CD14-positive monocyte (primary cell): ENCODE data around the gene PZP. TPM values are rescaled to one million over a fixed set of nuclear protein-coding genes. Genes with fewer than 3 reads are reported as not detected.

Experiments
- DNase-seq, 3 donors: peaks; one replicate each; pipeline ENCODE4 v3.0.0-alpha.2; 2011 to 2022
- H2AFZ ChIP-seq: 2 replicates; pipeline ENCODE4 v1.6.0; 2012; ENCODE audit warnings: mild to moderate bottlenecking, low read depth, low read length, inconsistent platforms; ENCODE audit not compliant: insufficient read depth, poor library complexity, severe bottlenecking
- H3K27ac ChIP-seq, 2 donors: 1 replicate in 1 of 2; 2 replicates in 1 of 2; pipeline ENCODE4 v1.5.1; 2012 to 2013; ENCODE audit warnings: low read length in 2 of 2, control low read depth in 1 of 2, inconsistent platforms in 1 of 2, low read depth in 1 of 2, mild to moderate bottlenecking in 1 of 2
- H3K27me3 ChIP-seq, 2 donors: one replicate each; pipeline versions ENCODE4 v1.6.0 to v1.6.1; 2011 to 2013; ENCODE audit warnings: low read length in 2 of 2; ENCODE audit not compliant: control insufficient read depth in 2 of 2, insufficient read depth in 2 of 2
- H3K36me3 ChIP-seq, 2 donors: replicated peaks in 1 of 2; 1 replicate in 1 of 2; 2 replicates in 1 of 2; pipeline versions ENCODE4 v1.5.1 to v1.6.1; 2012 to 2013; ENCODE audit warnings: low read length in 2 of 2, control low read depth in 1 of 2, inconsistent platforms in 1 of 2, mild to moderate bottlenecking in 1 of 2; ENCODE audit not compliant: insufficient read depth in 2 of 2, control insufficient read depth in 1 of 2
- H3K4me1 ChIP-seq, 2 donors: 1 replicate in 1 of 2; 2 replicates in 1 of 2; pipeline versions ENCODE4 v1.5.1 to v1.6.1; 2012 to 2013; ENCODE audit warnings: low read length in 2 of 2, control low read depth in 1 of 2, inconsistent platforms in 1 of 2, mild to moderate bottlenecking in 1 of 2, moderate library complexity in 1 of 2; ENCODE audit not compliant: insufficient read depth in 2 of 2, control insufficient read depth in 1 of 2
- H3K4me2 ChIP-seq: replicated peaks from 2 replicates; pipeline ENCODE3; 2012; ENCODE audit warnings: low read length, moderate library complexity, mild to moderate bottlenecking; ENCODE audit not compliant: poor library complexity, severe bottlenecking; ENCODE audit errors: extremely low read depth
- H3K4me3 ChIP-seq, 3 experiments: fragments of 200-600 bp in 1 of 3; sonication (generic) in 1 of 3; replicated peaks in 1 of 3; 1 replicate in 2 of 3; 2 replicates in 1 of 3; pipeline ENCODE4 v1.5.1; 2011 to 2013; ENCODE audit warnings: low read length in 3 of 3, mild to moderate bottlenecking in 3 of 3, control low read depth in 2 of 3, low read depth in 2 of 3, inconsistent platforms in 1 of 3, moderate library complexity in 1 of 3
- H3K79me2 ChIP-seq: 2 replicates; pipeline ENCODE4 v1.6.0; 2012; ENCODE audit warnings: mild to moderate bottlenecking, control low read depth, inconsistent platforms, low read length, moderate library complexity; ENCODE audit not compliant: insufficient read depth
- H3K9ac ChIP-seq: 2 replicates; pipeline ENCODE4 v1.6.0; 2017; ENCODE audit warnings: low read length, mild to moderate bottlenecking; ENCODE audit not compliant: insufficient read depth, poor library complexity, severe bottlenecking
- H3K9me3 ChIP-seq, 2 donors: replicated peaks in 1 of 2; 1 replicate in 1 of 2; 2 replicates in 1 of 2; pipeline versions ENCODE4 v1.5.1 to v1.6.1; 2012 to 2013; ENCODE audit warnings: low read length in 2 of 2, control low read depth in 1 of 2; ENCODE audit not compliant: control insufficient read depth in 1 of 2, insufficient read depth in 1 of 2
- H4K20me1 ChIP-seq: 2 replicates; pipeline ENCODE4 v1.6.0; 2012; ENCODE audit warnings: mild to moderate bottlenecking, low read length, control low read depth, moderate library complexity; ENCODE audit not compliant: insufficient read depth
- H3K27ac Mint-ChIP-seq, 7 donors: one replicate each; pipeline ENCODE4 v1.8.0; 2020; ENCODE audit warnings: mild to moderate bottlenecking in 7 of 7, mixed read lengths in 7 of 7, moderate library complexity in 6 of 7, inconsistent platforms in 2 of 7
- H3K27me3 Mint-ChIP-seq, 3 donors: one replicate each; pipeline ENCODE4 v1.8.0; 2021 to 2022; ENCODE audit warnings: low read depth in 3 of 3, mild to moderate bottlenecking in 3 of 3, mixed read lengths in 3 of 3, moderate library complexity in 3 of 3, inconsistent platforms in 1 of 3
- H3K36me3 Mint-ChIP-seq, 2 donors: one replicate each; pipeline ENCODE4 v1.8.0; 2020; ENCODE audit warnings: mixed read lengths in 2 of 2, inconsistent platforms in 1 of 2, mild to moderate bottlenecking in 1 of 2
- H3K4me1 Mint-ChIP-seq: one replicate; pipeline ENCODE4 v1.8.0; 2020; ENCODE audit warnings: mild to moderate bottlenecking, mixed read lengths
- H3K4me3 Mint-ChIP-seq, 2 donors: one replicate each; pipeline ENCODE4 v1.8.0; 2020; ENCODE audit warnings: mild to moderate bottlenecking in 2 of 2, mixed read lengths in 2 of 2, moderate library complexity in 1 of 2
- H3K9me3 Mint-ChIP-seq, 7 donors: one replicate each; pipeline ENCODE4 v1.8.0; 2020 to 2022; ENCODE audit warnings: mixed read lengths in 7 of 7, mild to moderate bottlenecking in 6 of 7, moderate library complexity in 6 of 7, inconsistent platforms in 2 of 7
- CTCF ChIP-seq: fragments of 200-600 bp; IDR thresholded peaks from one replicate; pipeline ENCODE4 v1.8.0; 2022; ENCODE audit warnings: antibody characterized with exemption, mild to moderate bottlenecking
- WGBS: methylation state at CpG from one replicate; pipeline ENCODE4 v1.1.5; 2013; ENCODE audit warnings: missing lambda C conversion rate; ENCODE audit not compliant: insufficient coverage; 5-methylcytosine and 5-hydroxymethylcytosine counted together
- intact Hi-C, 2 donors: fragments of 100-400 bp; cut with micrococcal nuclease; formaldehyde crosslinking; loops; one replicate each; pipeline versions ENCODE4 v1.15.0 to v1.15.1; 2023
- polyA plus RNA-seq, 3 donors: library from polyadenylated mRNA; depleted of rRNA in 1 of 3; unstranded in 2 of 3; stranded (reverse) in 1 of 3; fragments of 300-500 nt in 2 of 3; fragments of >200 nt in 1 of 3; fragmentation: Illumina TruSeq in 2 of 3; gene quantifications; 1 replicate in 2 of 3; 2 replicates in 1 of 3; pipeline ENCODE4 v1.2.3, GENCODE V29; 2012 to 2021

PZP gene
- polyA plus RNA-seq, 3 donors, result not detected

GRCh38 chr12:9127484-9127883 lies 80.7 kb downstream of the PZP start:
- intact Hi-C loops, result no loop called here
- Histone ChIP-seq H3K4me3 (no peak overlapping the region), H3K27ac (no peak overlapping the region), H3K36me3 (no peaks in the 10 kb centered on the region), H2AFZ (no peak overlapping the region), H3K4me1 (no peaks in the 10 kb centered on the region), H3K9ac (no peak overlapping the region), H3K9me3 (peaks cover 0 to 8% of the 10 kb centered on the region in 2 donors), H4K20me1 (no peaks in the 10 kb centered on the region), H3K79me2 (no peaks in the 10 kb centered on the region), H3K4me2 (no peak overlapping the region), H3K27me3 (no peaks in the 10 kb centered on the region)
- Mint-ChIP-seq H3K4me1 (peaks cover 5% of the 10 kb centered on the region), H3K27me3 (no peaks in the 10 kb centered on the region), H3K36me3 (peaks cover 0 to 2% of the 10 kb centered on the region in 2 donors), H3K9me3 (peaks cover 4 to 11% (median 7%) of the 10 kb centered on the region in 7 donors), H3K4me3 (no peak overlapping the region), H3K27ac (no peak overlapping the region)
- WGBS, result 99% methylated on average over 17 of the region's 21 CpGs
- no peak for TF ChIP-seq CTCF
- no peak for DNase-seq

GRCh38 chr12:9124383-9125031 lies 83.7 kb downstream of the PZP start:
- Histone ChIP-seq H3K36me3 (no peaks in the 10 kb centered on the region), H4K20me1 (no peaks in the 10 kb centered on the region), H2AFZ (no peak overlapping the region), H3K27me3 (no peaks in the 10 kb centered on the region), H3K4me1 (no peaks in the 10 kb centered on the region), H3K79me2 (no peaks in the 10 kb centered on the region), H3K4me3 (no peak overlapping the region), H3K9me3 (peaks cover 0 to 8% of the 10 kb centered on the region in 2 donors), H3K4me2 (no peak overlapping the region), H3K27ac (no peak overlapping the region), H3K9ac (no peak overlapping the region)
- Mint-ChIP-seq H3K27me3 (no peaks in the 10 kb centered on the region), H3K9me3 (peaks cover 3 to 8% (median 5%) of the 10 kb centered on the region in 7 donors), H3K4me1 (peaks cover 6% of the 10 kb centered on the region), H3K4me3 (no peak overlapping the region), H3K27ac (no peak overlapping the region), H3K36me3 (peaks cover 0 to 2% of the 10 kb centered on the region in 2 donors)
- WGBS, result 98% methylated on average over 14 of the region's 16 CpGs
- TF ChIP-seq CTCF, result no peak
- DNase-seq, result no peak
- intact Hi-C loops, result no loop called here
